IMR-90 (cell line): ENCODE results near the gene COL4A1. TPM values are rescaled to one million over a fixed set of nuclear protein-coding genes. Genes with fewer than 3 reads are reported as not detected.

Experiments used
- ATAC-seq: fragments of 200-7000 bp; cut with Tn5 transposase; 2 replicates; pipeline ENCODE4 v1.9.1; 2020; ENCODE audit warnings: low read depth, mild to moderate bottlenecking, moderate library complexity
- BruUV-seq: library from RNA; stranded (reverse); fragments of 400-500 nt; replicated peaks from 2 replicates; lab custom pipeline; 2021; lab: Mats Ljungman, UMichigan
- CTCF ChIA-PET: fragments of 300-600 bp; formaldehyde crosslinking; extraction: SDS; loops from one replicate; lab custom pipeline; 2021; ENCODE audit warnings: antibody characterized with exemption; lab: Yijun Ruan, JAX
- POLR2A ChIA-PET: fragments of 300-600 bp; sonication (Branson Sonifier 250); formaldehyde crosslinking; loops from one replicate; lab custom pipeline; 2022; ENCODE audit warnings: antibody characterized with exemption; ENCODE audit not compliant: unreplicated experiment; lab: Charles Lee
- DNase-seq: peaks from one replicate; pipeline ENCODE4 v3.0.0; 2013
- H2AFZ ChIP-seq: replicated peaks from 2 replicates; pipeline ENCODE3; 2013; ENCODE audit warnings: low read length, mild to moderate bottlenecking; ENCODE audit not compliant: poor library complexity
- H2AK5ac ChIP-seq: 2 replicates; pipeline ENCODE4 v1.6.1; 2013; ENCODE audit warnings: low read depth, low read length, inconsistent platforms
- H2AK9ac ChIP-seq: replicated peaks from 2 replicates; pipeline ENCODE3; 2013; ENCODE audit warnings: mild to moderate bottlenecking, low read depth, low read length, moderate library complexity; ENCODE audit not compliant: poor library complexity
- H2BK120ac ChIP-seq: 2 replicates; pipeline ENCODE4 v1.6.1; 2013; ENCODE audit warnings: low read depth, low read length, inconsistent platforms
- H2BK15ac ChIP-seq: 3 replicates; pipeline ENCODE4 v1.6.1; 2013; ENCODE audit warnings: low read depth, low read length, inconsistent platforms
- H2BK20ac ChIP-seq: 2 replicates; pipeline ENCODE4 v1.6.1; 2013; ENCODE audit warnings: low read depth, mild to moderate bottlenecking, inconsistent platforms, low read length, moderate library complexity
- H2BK5ac ChIP-seq: 2 replicates; pipeline ENCODE4 v1.6.1; 2013; ENCODE audit warnings: mild to moderate bottlenecking, low read depth, low read length, inconsistent platforms; ENCODE audit not compliant: poor library complexity, severe bottlenecking
- H3K14ac ChIP-seq: replicated peaks from 2 replicates; pipeline ENCODE4 v1.6.1; 2013; ENCODE audit warnings: low read depth, low read length, inconsistent platforms
- H3K18ac ChIP-seq: 2 replicates; pipeline ENCODE4 v1.6.1; 2013; ENCODE audit warnings: low read depth, low read length, control low read depth
- H3K23ac ChIP-seq: 2 replicates; pipeline ENCODE4 v1.6.1; 2013; ENCODE audit warnings: low read depth, low read length, inconsistent platforms
- H3K27ac ChIP-seq: 2 replicates; pipeline ENCODE4 v1.5.1; 2013; ENCODE audit warnings: mild to moderate bottlenecking, control low read depth, low read length; ENCODE audit not compliant: insufficient read depth
- H3K27me3 ChIP-seq: 2 replicates; pipeline ENCODE4 v1.6.1; 2013; ENCODE audit warnings: low read length; ENCODE audit not compliant: control insufficient read depth, insufficient read depth
- H3K36me3 ChIP-seq: 2 replicates; pipeline ENCODE4 v1.6.1; 2013; ENCODE audit warnings: low read length, mixed read lengths; ENCODE audit not compliant: control insufficient read depth, insufficient read depth
- H3K4ac ChIP-seq: 2 replicates; pipeline ENCODE4 v1.6.1; 2013; ENCODE audit warnings: low read depth, low read length, inconsistent platforms
- H3K4me1 ChIP-seq: 2 replicates; pipeline ENCODE4 v1.6.1; 2013; ENCODE audit warnings: low read length, mixed read lengths; ENCODE audit not compliant: control insufficient read depth, insufficient read depth
- H3K4me2 ChIP-seq: 2 replicates; pipeline ENCODE4 v1.6.1; 2013; ENCODE audit warnings: low read depth, mild to moderate bottlenecking, control low read depth, low read length, moderate library complexity
- H3K4me3 ChIP-seq: 2 replicates; pipeline ENCODE4 v1.5.1; 2013; ENCODE audit warnings: low read depth, mild to moderate bottlenecking, control low read depth, low read length, moderate library complexity; ENCODE audit not compliant: insufficient read depth
- H3K56ac ChIP-seq: 2 replicates; pipeline ENCODE4 v1.6.1; 2013; ENCODE audit warnings: low read length, inconsistent platforms; ENCODE audit not compliant: insufficient read depth; ENCODE audit errors: extremely low read depth
- H3K79me1 ChIP-seq, 2 experiments: 2 replicates each; pipeline ENCODE4 v1.6.1; 2013; ENCODE audit warnings: low read length in 2 of 2, inconsistent platforms in 1 of 2, low read depth in 1 of 2
- H3K9ac ChIP-seq: 2 replicates; pipeline ENCODE4 v1.6.1; 2013; ENCODE audit warnings: low read depth, low read length, control low read depth
- H3K9me1 ChIP-seq: 2 replicates; pipeline ENCODE4 v1.6.1; 2013; ENCODE audit warnings: low read length, inconsistent platforms; ENCODE audit not compliant: insufficient read depth
- H3K9me3 ChIP-seq: 2 replicates; pipeline ENCODE4 v1.6.1; 2013; ENCODE audit warnings: low read length; ENCODE audit not compliant: control insufficient read depth, insufficient read depth
- H4K20me1 ChIP-seq: 2 replicates; pipeline ENCODE4 v1.6.1; 2013; ENCODE audit warnings: low read length, inconsistent platforms; ENCODE audit not compliant: insufficient read depth
- H4K5ac ChIP-seq: 2 replicates; pipeline ENCODE4 v1.6.1; 2013; ENCODE audit warnings: mild to moderate bottlenecking, low read depth, low read length, control low read depth
- H4K8ac ChIP-seq, 2 experiments: 2 replicates each; pipeline ENCODE4 v1.6.1; 2013; ENCODE audit warnings: low read depth in 2 of 2, low read length in 2 of 2, control low read depth in 1 of 2, inconsistent platforms in 1 of 2
- H4K91ac ChIP-seq: 2 replicates; pipeline ENCODE4 v1.6.1; 2013; ENCODE audit warnings: low read depth, low read length, inconsistent platforms; ENCODE audit not compliant: insufficient read depth
- CHD1 ChIP-seq: IDR thresholded peaks from 2 replicates; pipeline ENCODE4 v1.6.1; 2012; ENCODE audit warnings: low read depth, low read length, improper control_type of control experiment
- FOS ChIP-seq: fragments of 150-350 bp; IDR thresholded peaks from 2 replicates; pipeline ENCODE4 v1.6.1; 2016; ENCODE audit warnings: low read depth, low read length
- MAFK ChIP-seq: IDR thresholded peaks from 2 replicates; pipeline ENCODE4 v1.6.1; 2012; ENCODE audit warnings: low read depth, low read length, improper control_type of control experiment
- MAZ ChIP-seq: IDR thresholded peaks from 2 replicates; pipeline ENCODE4 v1.6.1; 2012; ENCODE audit warnings: low read depth, mild to moderate bottlenecking, low read length, improper control_type of control experiment, moderate library complexity, borderline replicate concordance
- MXI1 ChIP-seq: IDR thresholded peaks from 2 replicates; pipeline ENCODE4 v1.6.1; 2012; ENCODE audit warnings: low read depth, mild to moderate bottlenecking, low read length, moderate library complexity, borderline replicate concordance
- NFE2L2 ChIP-seq: fragments of 150-350 bp; IDR thresholded peaks from 2 replicates; pipeline ENCODE4 v1.6.1; 2016; ENCODE audit warnings: low read depth, mild to moderate bottlenecking, low read length
- POLR2A ChIP-seq: IDR thresholded peaks from 2 replicates; pipeline ENCODE4 v1.6.1; 2012; ENCODE audit warnings: mild to moderate bottlenecking, low read depth, low read length
- RAD21 ChIP-seq: IDR thresholded peaks from 2 replicates; pipeline ENCODE4 v1.6.1; 2012; ENCODE audit warnings: low read length, improper control_type of control experiment
- RCOR1 ChIP-seq: IDR thresholded peaks from 2 replicates; pipeline ENCODE4 v1.6.1; 2012; ENCODE audit warnings: mild to moderate bottlenecking, low read length, improper control_type of control experiment; ENCODE audit not compliant: insufficient replicate concordance
- RFX5 ChIP-seq: IDR thresholded peaks from 2 replicates; pipeline ENCODE4 v1.8.0; 2012; ENCODE audit warnings: low read depth, mild to moderate bottlenecking, low read length, moderate library complexity
- SMC3 ChIP-seq: fragments of 150-350 bp; IDR thresholded peaks from 2 replicates; pipeline ENCODE4 v1.6.1; 2016; ENCODE audit warnings: low read depth, mild to moderate bottlenecking, antibody characterized with exemption, low read length, moderate library complexity
- WGBS, 2 experiments: methylation state at CpG; one replicate each; pipeline versions ENCODE4 v1.1.5 to v1.1.7; 2013; ENCODE audit warnings: missing lambda C conversion rate in 2 of 2; ENCODE audit not compliant: insufficient read length in 1 of 2; ENCODE audit errors: extremely low coverage in 2 of 2; 5-methylcytosine and 5-hydroxymethylcytosine counted together
- dilution Hi-C: fragments of 300-500 bp; cut with HindIII; formaldehyde crosslinking; loops from one replicate; pipeline ENCODE4 v1.14.3; 2018; ENCODE audit warnings: low sequenced_read_pairs; ENCODE audit not compliant: unreplicated experiment
- in situ Hi-C: fragments of 300-500 bp; cut with MboI; formaldehyde crosslinking; loops from 3 replicates; pipeline ENCODE4 v1.14.3; 2019; ENCODE audit warnings: low sequenced_read_pairs, inconsistent platforms, mixed read lengths
- intact Hi-C: fragments of 100-400 bp; cut with micrococcal nuclease; formaldehyde crosslinking; loops from 2 replicates; pipeline ENCODE4 v1.10.0; 2022
- polyA plus RNA-seq, 3 experiments: library from polyadenylated mRNA; depleted of rRNA; stranded (reverse); fragments of >200 nt; gene quantifications; 2 replicates each; pipeline ENCODE4 v1.2.3, GENCODE V29; 2012; ENCODE audit warnings: low replicate concordance in 1 of 3
- total RNA-seq: library from RNA; depleted of rRNA; stranded (reverse); fragments of >200 nt; gene quantifications from 2 replicates; pipeline ENCODE4 v1.2.3, GENCODE V29; 2012
- TF ChIP-seq, protein P1 (sequence below): conservative IDR thresholded peaks from 2 replicates; pipeline ENCODE4 v1.5.1; 2012; ENCODE audit warnings: mild to moderate bottlenecking, low read depth, low read length, improper control_type of control experiment
- TF ChIP-seq, protein P2 (sequence below): fragments of 150-350 bp; IDR thresholded peaks from 2 replicates; pipeline ENCODE4 v1.6.1; 2017; ENCODE audit warnings: mild to moderate bottlenecking, antibody characterized with exemption, low read length, low read depth

COL4A1 gene
- total and polyA plus RNA-seq, 2 of the 4 experiments (the other 2 are of a cell fraction), result 230 to 337 TPM

DNA sequence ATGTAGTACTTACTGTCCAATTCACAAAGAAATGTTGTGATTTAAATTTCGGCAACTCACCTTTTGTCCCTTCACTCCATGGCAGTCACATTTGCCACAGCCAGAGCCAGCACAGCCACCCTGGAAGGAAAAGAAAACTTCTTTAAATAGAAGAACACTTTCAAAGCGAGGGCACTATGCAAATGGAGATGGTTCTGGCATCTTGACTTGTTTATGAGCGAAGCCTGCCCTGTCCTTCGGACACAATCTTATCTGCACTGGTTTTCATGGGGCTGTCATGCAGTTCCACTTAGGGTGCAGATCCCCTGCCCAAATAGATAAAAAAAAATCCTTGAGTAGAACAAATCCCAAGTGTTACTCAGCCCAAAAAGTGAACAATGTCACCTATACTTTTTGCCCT lies 64.3 kb downstream of the COL4A1 start (continued):
- TF ChIP-seq, protein P1, sequence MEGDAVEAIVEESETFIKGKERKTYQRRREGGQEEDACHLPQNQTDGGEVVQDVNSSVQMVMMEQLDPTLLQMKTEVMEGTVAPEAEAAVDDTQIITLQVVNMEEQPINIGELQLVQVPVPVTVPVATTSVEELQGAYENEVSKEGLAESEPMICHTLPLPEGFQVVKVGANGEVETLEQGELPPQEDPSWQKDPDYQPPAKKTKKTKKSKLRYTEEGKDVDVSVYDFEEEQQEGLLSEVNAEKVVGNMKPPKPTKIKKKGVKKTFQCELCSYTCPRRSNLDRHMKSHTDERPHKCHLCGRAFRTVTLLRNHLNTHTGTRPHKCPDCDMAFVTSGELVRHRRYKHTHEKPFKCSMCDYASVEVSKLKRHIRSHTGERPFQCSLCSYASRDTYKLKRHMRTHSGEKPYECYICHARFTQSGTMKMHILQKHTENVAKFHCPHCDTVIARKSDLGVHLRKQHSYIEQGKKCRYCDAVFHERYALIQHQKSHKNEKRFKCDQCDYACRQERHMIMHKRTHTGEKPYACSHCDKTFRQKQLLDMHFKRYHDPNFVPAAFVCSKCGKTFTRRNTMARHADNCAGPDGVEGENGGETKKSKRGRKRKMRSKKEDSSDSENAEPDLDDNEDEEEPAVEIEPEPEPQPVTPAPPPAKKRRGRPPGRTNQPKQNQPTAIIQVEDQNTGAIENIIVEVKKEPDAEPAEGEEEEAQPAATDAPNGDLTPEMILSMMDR, result no peak
- TF ChIP-seq NFE2L2, result no peak
- TF ChIP-seq MAFK, result no peak
- no peak for TF ChIP-seq FOS
- TF ChIP-seq MAZ, result no peak

DNA sequence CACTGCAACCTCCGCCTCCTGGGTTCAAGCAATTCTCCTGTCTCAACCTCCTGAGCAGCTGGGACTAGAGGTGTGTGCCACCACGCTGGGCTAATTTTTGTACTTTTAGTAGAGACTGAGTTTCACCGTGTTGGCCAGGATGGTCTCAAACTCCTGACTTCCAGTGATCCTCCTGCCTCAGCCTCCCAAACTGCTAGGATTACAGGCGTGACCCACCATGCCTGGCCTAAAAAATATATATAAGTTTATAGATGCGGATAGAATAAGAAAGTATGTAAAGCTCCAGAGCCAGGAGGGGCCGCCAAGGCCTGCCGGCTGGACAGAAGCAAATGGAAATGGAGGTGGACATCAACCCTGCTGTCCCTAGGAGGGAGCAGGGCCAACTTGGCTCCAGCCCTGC lies 66.0 kb downstream of the COL4A1 start:
- Histone ChIP-seq H4K8ac (no peak overlapping the region), H3K4me3 (no peak overlapping the region), H3K9ac (no peak overlapping the region), H3K18ac (no peak overlapping the region), H3K14ac (no peak overlapping the region), H3K9me3 (no peaks in the 10 kb centered on the region), H2BK120ac (no peak overlapping the region), H3K27me3 (no peaks in the 10 kb centered on the region), H3K9me1 (peaks cover 19% of the 10 kb centered on the region), H3K23ac (no peak overlapping the region), H3K4me1 (peaks cover 26% of the 10 kb centered on the region), H4K5ac (no peak overlapping the region), H4K91ac (no peak overlapping the region), H3K79me1 (peaks cover 23 to 93% of the 10 kb centered on the region in 2 experiments; a peak in 3 of 4 replicates), H3K27ac (no peak overlapping the region), H2AK5ac (no peak overlapping the region), H2BK20ac (no peak overlapping the region), H2AK9ac (no peak overlapping the region), H2BK15ac (no peak overlapping the region), H3K4me2 (no peak overlapping the region), H4K20me1 (peaks cover 28% of the 10 kb centered on the region; the same call in 1 of the 2 replicates), H3K56ac (no peak overlapping the region), H2AFZ (no peak overlapping the region), H3K4ac (no peak overlapping the region), H3K36me3 (peaks cover 43% of the 10 kb centered on the region), H2BK5ac (no peak overlapping the region)
- dilution Hi-C loops (no loop called here), in situ Hi-C loops (no loop called here), intact Hi-C loops (no loop called here)
- POLR2A ChIA-PET, result no interaction called here
- WGBS, 2 experiments, result no CpG with 5 or more reads among the region's 7 CpGs
- no peak for DNase-seq
- ATAC-seq, result no peak
- no TSS peak for BruUV-seq
- CTCF ChIA-PET, result no interaction called here
- TF ChIP-seq POLR2A (no peak), SMC3 (no peak), MAZ (no peak), RFX5 (no peak), MXI1 (no peak), RAD21 (no peak), CHD1 (no peak), MAFK (no peak), FOS (no peak), RCOR1 (no peak)
- TF ChIP-seq, protein P2, sequence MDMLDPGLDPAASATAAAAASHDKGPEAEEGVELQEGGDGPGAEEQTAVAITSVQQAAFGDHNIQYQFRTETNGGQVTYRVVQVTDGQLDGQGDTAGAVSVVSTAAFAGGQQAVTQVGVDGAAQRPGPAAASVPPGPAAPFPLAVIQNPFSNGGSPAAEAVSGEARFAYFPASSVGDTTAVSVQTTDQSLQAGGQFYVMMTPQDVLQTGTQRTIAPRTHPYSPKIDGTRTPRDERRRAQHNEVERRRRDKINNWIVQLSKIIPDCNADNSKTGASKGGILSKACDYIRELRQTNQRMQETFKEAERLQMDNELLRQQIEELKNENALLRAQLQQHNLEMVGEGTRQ, result no peak
- TF ChIP-seq, protein P1, result no peak
